Measurements from ENCODE around the gene PNPLA7. TPM values are rescaled to one million over a fixed set of nuclear protein-coding genes. Genes with fewer than 3 reads are reported as not detected.

The PNPLA7 gene
- total RNA-seq, 1 experiment from 2014 or later, result 0.90 TPM

DNA sequence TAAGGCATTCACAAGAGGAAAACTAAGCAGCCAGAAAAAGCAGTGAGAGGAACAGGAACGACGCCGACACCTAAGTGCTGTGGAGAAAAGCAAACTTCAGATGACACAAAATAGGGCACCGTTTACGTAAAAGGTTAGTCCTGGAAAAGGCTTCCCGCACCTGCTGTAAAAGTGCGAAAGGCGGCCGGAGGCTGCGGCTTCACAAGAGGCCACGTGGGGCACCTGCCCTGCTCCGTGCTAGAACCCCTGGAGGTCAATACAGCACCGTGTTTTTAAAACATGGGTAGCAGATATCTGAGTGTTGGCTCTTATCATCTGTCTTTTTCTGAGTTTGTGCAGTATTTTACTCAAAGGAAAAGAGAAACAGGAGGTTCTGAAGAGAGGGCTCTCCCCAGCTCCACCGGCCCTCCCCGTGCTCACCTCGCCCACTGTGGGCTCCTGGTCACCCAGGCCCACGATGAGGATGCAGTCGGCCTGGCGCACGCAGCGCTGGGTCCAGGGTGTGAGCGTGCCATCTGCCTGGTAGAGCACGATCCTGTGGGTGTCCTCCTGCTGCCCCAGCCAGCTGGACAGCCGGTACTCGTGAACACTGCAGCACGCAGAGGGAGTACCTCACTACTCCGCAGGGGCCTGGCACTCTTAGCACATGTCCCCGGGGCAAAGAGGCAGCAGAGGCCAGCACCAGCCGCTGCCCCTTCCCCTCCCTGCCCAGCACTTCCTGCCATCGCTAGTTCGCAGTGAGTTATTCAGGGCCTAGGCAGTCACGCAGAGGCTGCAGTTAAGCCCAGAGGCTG lies 70.1 kb downstream of the PNPLA7 start:
- H3K27ac ChIP-seq (ENCODE audit: low read depth, low read length, poor library complexity, severe bottlenecking), result no peak overlapping the region
- CTCF ChIA-PET, result no interaction called here
- H3K27me3 ChIP-seq (replicated peaks; ENCODE audit: insufficient read depth, low read depth, low read length, poor library complexity), result no peaks in the 10 kb centered on the region
- POLR2A ChIA-PET (ENCODE audit: low non-redundant PET), result no interaction called here
- no peaks in the 10 kb centered on the region for H3K4me1 ChIP-seq (ENCODE audit: insufficient read depth, low read length, poor library complexity, severe bottlenecking)
- no peak overlapping the region for H3K4me3 ChIP-seq (ENCODE audit: low read depth, low read length, poor library complexity, severe bottlenecking)
- H3K9me3 ChIP-seq (ENCODE audit: low read depth, low read length, poor library complexity, severe bottlenecking), result peaks cover 10% of the 10 kb centered on the region
- no peak for DNase-seq (ENCODE audit: low spot score)
- no TSS peak for BruUV-seq (replicated peaks)
- H3K36me3 ChIP-seq (ENCODE audit: insufficient read depth, low read length, poor library complexity, severe bottlenecking), result no peaks in the 10 kb centered on the region
- intact Hi-C loops (cut with micrococcal nuclease; ENCODE audit: unreplicated experiment), result no loop called here
- TF ChIP-seq, protein P1, sequence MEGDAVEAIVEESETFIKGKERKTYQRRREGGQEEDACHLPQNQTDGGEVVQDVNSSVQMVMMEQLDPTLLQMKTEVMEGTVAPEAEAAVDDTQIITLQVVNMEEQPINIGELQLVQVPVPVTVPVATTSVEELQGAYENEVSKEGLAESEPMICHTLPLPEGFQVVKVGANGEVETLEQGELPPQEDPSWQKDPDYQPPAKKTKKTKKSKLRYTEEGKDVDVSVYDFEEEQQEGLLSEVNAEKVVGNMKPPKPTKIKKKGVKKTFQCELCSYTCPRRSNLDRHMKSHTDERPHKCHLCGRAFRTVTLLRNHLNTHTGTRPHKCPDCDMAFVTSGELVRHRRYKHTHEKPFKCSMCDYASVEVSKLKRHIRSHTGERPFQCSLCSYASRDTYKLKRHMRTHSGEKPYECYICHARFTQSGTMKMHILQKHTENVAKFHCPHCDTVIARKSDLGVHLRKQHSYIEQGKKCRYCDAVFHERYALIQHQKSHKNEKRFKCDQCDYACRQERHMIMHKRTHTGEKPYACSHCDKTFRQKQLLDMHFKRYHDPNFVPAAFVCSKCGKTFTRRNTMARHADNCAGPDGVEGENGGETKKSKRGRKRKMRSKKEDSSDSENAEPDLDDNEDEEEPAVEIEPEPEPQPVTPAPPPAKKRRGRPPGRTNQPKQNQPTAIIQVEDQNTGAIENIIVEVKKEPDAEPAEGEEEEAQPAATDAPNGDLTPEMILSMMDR (conservative IDR thresholded peaks at IDR 0.05; ENCODE audit: low read depth, low read length), result no peak
- no peak for TF ChIP-seq EZH2 (IDR thresholded peaks at IDR 0.05; ENCODE audit: borderline replicate concordance, low read depth, low read length, poor library complexity, severe bottlenecking)

DNA sequence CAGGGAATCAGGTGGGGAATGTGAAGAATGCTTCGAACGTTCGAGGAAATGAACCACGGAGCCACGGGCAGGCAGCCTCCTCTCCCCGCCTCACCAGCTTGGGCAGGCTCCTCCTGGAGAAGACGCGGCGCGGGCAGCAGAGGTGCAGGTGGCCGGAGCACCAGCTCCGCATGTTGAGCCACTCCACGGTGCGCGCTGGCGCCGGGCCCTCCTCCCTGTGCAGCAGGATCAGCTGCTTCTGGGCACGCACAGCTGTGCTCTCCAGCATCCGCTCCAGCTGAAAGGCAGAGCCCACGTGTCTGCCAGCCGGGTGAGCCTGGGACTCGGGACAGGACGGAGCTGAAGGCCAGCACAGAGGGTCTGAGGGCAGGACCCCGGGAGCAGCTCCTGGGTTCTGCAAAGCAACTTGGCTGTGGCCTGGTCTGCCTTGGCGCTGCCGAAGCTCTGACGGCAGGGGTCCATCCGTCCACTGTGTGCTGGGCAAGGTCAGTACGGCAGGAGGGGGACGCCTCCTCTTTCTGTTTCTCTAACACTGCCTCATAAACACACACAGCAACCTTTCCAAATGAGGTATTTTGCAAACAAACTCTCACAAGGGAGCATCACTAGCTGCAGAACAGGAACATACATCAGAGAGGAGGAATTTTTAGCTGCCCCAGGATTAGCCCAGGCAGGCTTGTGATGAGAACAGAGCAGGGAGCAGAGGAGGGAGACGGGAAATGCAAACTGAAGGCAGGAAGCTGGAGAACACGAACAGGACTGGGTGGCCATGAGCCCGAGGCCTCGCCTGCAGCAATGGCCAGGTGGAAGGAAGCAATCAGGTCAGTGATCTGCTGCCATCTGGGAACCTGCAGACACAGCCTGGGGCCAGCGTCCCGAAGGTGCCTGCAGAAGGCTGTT lies 71.0 kb downstream of the PNPLA7 start:
- ChIA-PET POLR2A (ENCODE audit: low non-redundant PET) (no interaction called here), CTCF (no interaction called here)
- TF ChIP-seq EZH2 (IDR thresholded peaks at IDR 0.05; ENCODE audit: borderline replicate concordance, low read depth, low read length, poor library complexity, severe bottlenecking), result no peak
- TF ChIP-seq, protein P1 (conservative IDR thresholded peaks at IDR 0.05; ENCODE audit: low read depth, low read length), result no peak
- BruUV-seq (replicated peaks), result no TSS peak
- H3K9me3 ChIP-seq (ENCODE audit: low read depth, low read length, poor library complexity, severe bottlenecking), result peaks cover 12% of the 10 kb centered on the region
- no peaks in the 10 kb centered on the region for H3K4me1 ChIP-seq (ENCODE audit: insufficient read depth, low read length, poor library complexity, severe bottlenecking)
- DNase-seq (ENCODE audit: low spot score), result no peak
- H3K4me3 ChIP-seq (ENCODE audit: low read depth, low read length, poor library complexity, severe bottlenecking), result no peak overlapping the region
- H3K27me3 ChIP-seq (replicated peaks; ENCODE audit: insufficient read depth, low read depth, low read length, poor library complexity), result no peaks in the 10 kb centered on the region
- no peaks in the 10 kb centered on the region for H3K36me3 ChIP-seq (ENCODE audit: insufficient read depth, low read length, poor library complexity, severe bottlenecking)
- intact Hi-C loops (cut with micrococcal nuclease; ENCODE audit: unreplicated experiment), result no loop called here
- no peak overlapping the region for H3K27ac ChIP-seq (ENCODE audit: low read depth, low read length, poor library complexity, severe bottlenecking)

DNA sequence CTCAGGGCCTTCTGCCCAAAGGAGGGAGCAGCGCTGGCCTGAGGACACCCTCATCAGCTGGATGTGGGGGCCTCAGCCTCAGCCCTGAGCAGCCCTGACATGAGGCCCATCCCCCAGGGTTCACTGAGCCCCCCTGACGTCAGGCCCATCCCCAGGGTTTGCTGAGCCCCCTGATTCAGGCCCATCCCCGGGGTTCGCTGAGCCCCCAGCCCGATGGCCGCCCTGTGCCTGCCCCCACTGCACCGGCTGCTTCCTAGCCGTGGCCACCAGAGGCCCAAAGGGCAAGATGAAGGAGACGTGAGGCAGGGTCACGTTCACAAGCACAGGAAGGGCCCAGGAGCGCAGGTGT lies 71.6 kb downstream of the PNPLA7 start:
- Histone ChIP-seq H3K27ac (ENCODE audit: low read depth, low read length, poor library complexity, severe bottlenecking) (no peak overlapping the region), H3K4me1 (ENCODE audit: insufficient read depth, low read length, poor library complexity, severe bottlenecking) (no peaks in the 10 kb centered on the region), H3K36me3 (ENCODE audit: insufficient read depth, low read length, poor library complexity, severe bottlenecking) (no peaks in the 10 kb centered on the region), H3K9me3 (ENCODE audit: low read depth, low read length, poor library complexity, severe bottlenecking) (peaks cover 13% of the 10 kb centered on the region), H3K27me3 (replicated peaks; ENCODE audit: insufficient read depth, low read depth, low read length, poor library complexity) (no peaks in the 10 kb centered on the region), H3K4me3 (ENCODE audit: low read depth, low read length, poor library complexity, severe bottlenecking) (no peak overlapping the region)
- ChIA-PET POLR2A (ENCODE audit: low non-redundant PET) (no interaction called here), CTCF (no interaction called here)
- intact Hi-C loops (cut with micrococcal nuclease; ENCODE audit: unreplicated experiment), result no loop called here
- no peak for DNase-seq (ENCODE audit: low spot score)
- TF ChIP-seq EZH2 (IDR thresholded peaks at IDR 0.05; ENCODE audit: borderline replicate concordance, low read depth, low read length, poor library complexity, severe bottlenecking), result no peak
- TF ChIP-seq, protein P1 (conservative IDR thresholded peaks at IDR 0.05; ENCODE audit: low read depth, low read length), result no peak
- no TSS peak for BruUV-seq (replicated peaks)
